Measurements from ENCODE around the gene COX19.
"Not testable (repeated sequence)": the region's sequence is repeated elsewhere in the genome, so short reads cannot be mapped to it uniquely, and the experiment has no call there.

The COX19 gene

DNA sequence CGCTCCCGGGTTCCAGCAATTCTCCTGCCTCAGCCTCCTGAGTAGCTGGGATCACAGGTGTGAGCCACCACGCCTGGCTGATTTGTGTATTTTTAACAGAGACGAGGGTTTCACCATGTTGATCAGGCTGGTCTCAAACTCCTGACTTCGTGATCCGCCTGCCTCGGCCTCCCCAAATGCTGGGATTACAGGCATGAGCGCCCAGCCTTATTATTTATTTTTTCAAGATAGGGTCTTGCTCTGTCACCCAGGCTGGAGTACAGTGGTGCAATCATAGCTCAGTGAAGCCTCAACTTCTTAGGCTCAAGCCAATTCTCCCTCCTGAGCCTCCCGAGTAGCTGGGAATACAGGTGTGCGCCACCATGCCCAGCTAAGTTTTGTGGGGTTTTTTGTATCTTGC lies 15.6 kb downstream of the COX19 start:
- H3K36me3 ChIP-seq (ENCODE audit: control insufficient read depth, insufficient read depth, low read length); H3K27me3 ChIP-seq (ENCODE audit: control insufficient read depth, insufficient read depth, low read length); H3K4me1 ChIP-seq (ENCODE audit: control insufficient read depth, insufficient read depth, low read length); H3K9ac ChIP-seq (ENCODE audit: low read depth, low read length); H3K9me3 ChIP-seq (ENCODE audit: control insufficient read depth, insufficient read depth, low read length); H3K4me3 ChIP-seq (ENCODE audit: low read depth, low read length): not testable (repeated sequence)

GRCh38 chr7:959271-959670 lies 16.1 kb downstream of the COX19 start:
- no peaks in the 10 kb centered on the region for H3K36me3 ChIP-seq (ENCODE audit: control insufficient read depth, insufficient read depth, low read length)
- H3K9me3 ChIP-seq (ENCODE audit: control insufficient read depth, insufficient read depth, low read length) = no peaks in the 10 kb centered on the region
- peaks cover 2% of the 10 kb centered on the region for H3K4me1 ChIP-seq (ENCODE audit: control insufficient read depth, insufficient read depth, low read length)
- H3K9ac ChIP-seq (ENCODE audit: low read depth, low read length) = no peak overlapping the region
- H3K4me3 ChIP-seq (ENCODE audit: low read depth, low read length) = no peak overlapping the region
- H3K27me3 ChIP-seq (ENCODE audit: control insufficient read depth, insufficient read depth, low read length) = peaks cover 3% of the 10 kb centered on the region

GRCh38 chr7:958221-959200 lies 16.8 kb downstream of the COX19 start:
- H3K9ac ChIP-seq (ENCODE audit: low read depth, low read length) = no peak overlapping the region
- peaks cover 3% of the 10 kb centered on the region for H3K27me3 ChIP-seq (ENCODE audit: control insufficient read depth, insufficient read depth, low read length)
- peaks cover under 1% of the 10 kb centered on the region for H3K4me1 ChIP-seq (ENCODE audit: control insufficient read depth, insufficient read depth, low read length)
- no peaks in the 10 kb centered on the region for H3K36me3 ChIP-seq (ENCODE audit: control insufficient read depth, insufficient read depth, low read length)
- H3K9me3 ChIP-seq (ENCODE audit: control insufficient read depth, insufficient read depth, low read length) = no peaks in the 10 kb centered on the region
- no peak overlapping the region for H3K4me3 ChIP-seq (ENCODE audit: low read depth, low read length)

GRCh38 chr7:957418-958220 lies 17.7 kb downstream of the COX19 start:
- Histone ChIP-seq H3K36me3 (ENCODE audit: control insufficient read depth, insufficient read depth, low read length) (no peaks in the 10 kb centered on the region), H3K9ac (ENCODE audit: low read depth, low read length) (no peak overlapping the region), H3K4me1 (ENCODE audit: control insufficient read depth, insufficient read depth, low read length) (no peaks in the 10 kb centered on the region), H3K9me3 (ENCODE audit: control insufficient read depth, insufficient read depth, low read length) (no peaks in the 10 kb centered on the region), H3K27me3 (ENCODE audit: control insufficient read depth, insufficient read depth, low read length) (peaks cover 8% of the 10 kb centered on the region), H3K4me3 (ENCODE audit: low read depth, low read length) (no peak overlapping the region)

GRCh38 chr7:956031-956430 lies 19.3 kb downstream of the COX19 start:
- Histone ChIP-seq H3K9me3 (ENCODE audit: control insufficient read depth, insufficient read depth, low read length) (no peaks in the 10 kb centered on the region), H3K4me3 (ENCODE audit: low read depth, low read length) (no peak overlapping the region), H3K36me3 (ENCODE audit: control insufficient read depth, insufficient read depth, low read length) (no peaks in the 10 kb centered on the region), H3K4me1 (ENCODE audit: control insufficient read depth, insufficient read depth, low read length) (no peaks in the 10 kb centered on the region), H3K9ac (ENCODE audit: low read depth, low read length) (no peak overlapping the region), H3K27me3 (ENCODE audit: control insufficient read depth, insufficient read depth, low read length) (peaks cover 8% of the 10 kb centered on the region)

DNA sequence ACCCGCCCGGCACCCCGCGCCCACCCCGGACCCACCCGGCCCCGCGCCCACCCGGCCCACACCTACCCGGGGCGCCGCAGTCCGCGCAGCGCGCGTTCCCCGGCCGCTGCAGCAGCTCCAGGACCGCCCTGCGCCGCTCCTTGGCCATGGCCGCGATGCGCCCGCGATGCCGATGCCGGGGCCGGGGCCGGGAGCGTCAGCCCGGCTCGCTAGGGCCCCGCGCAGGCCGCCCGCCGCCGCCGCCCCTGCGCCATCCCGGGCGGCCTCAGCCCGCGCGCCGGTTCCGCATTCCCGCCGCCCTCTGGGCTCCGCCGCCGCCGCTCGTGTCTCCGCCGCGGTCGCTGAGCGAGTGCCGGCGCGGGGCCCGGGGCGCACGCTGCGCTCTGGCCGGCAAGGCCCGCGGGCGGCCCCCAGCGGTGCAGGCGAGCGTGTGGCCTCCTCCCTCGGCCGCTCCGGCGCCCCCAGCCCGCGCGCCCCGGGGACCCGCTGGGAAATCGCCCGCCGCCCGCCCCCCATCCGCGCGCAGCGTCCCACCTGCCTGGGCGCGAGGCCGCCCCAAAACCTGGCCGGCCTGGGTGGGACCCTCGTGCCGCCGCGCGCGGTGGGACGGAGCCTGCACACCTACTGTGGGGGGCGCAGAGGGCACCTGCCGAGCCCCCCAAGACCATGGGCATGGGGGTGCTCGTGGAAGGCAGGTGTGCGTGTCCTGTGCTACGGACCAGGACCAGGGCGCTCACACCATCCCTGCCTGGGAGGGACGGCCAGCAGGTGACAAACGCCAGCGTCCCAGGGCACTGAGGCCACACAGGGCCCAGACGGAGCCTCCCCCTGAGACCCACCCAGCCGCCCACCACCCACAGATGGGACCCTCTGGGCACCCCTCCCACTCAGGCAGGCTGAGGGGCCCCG lies 20.8 kb downstream of the COX19 start, which contains the start of gene ADAP1:
ADAP1 (minus strand) TSS at position 351 of the 909 bp plus-strand sequence; CDS start at position 148, 203 bp downstream.
- peaks cover 8% of the 10 kb centered on the region for H3K27me3 ChIP-seq (ENCODE audit: control insufficient read depth, insufficient read depth, low read length)
- H3K9me3 ChIP-seq (ENCODE audit: control insufficient read depth, insufficient read depth, low read length) = no peaks in the 10 kb centered on the region
- no peaks in the 10 kb centered on the region for H3K4me1 ChIP-seq (ENCODE audit: control insufficient read depth, insufficient read depth, low read length)
- H3K36me3 ChIP-seq (ENCODE audit: control insufficient read depth, insufficient read depth, low read length) = no peaks in the 10 kb centered on the region
- H3K4me3 ChIP-seq (ENCODE audit: low read depth, low read length) = peak within 1 kb of the TSS; percentile 37
- H3K9ac ChIP-seq (ENCODE audit: low read depth, low read length) = no peak within 1 kb of the TSS

DNA sequence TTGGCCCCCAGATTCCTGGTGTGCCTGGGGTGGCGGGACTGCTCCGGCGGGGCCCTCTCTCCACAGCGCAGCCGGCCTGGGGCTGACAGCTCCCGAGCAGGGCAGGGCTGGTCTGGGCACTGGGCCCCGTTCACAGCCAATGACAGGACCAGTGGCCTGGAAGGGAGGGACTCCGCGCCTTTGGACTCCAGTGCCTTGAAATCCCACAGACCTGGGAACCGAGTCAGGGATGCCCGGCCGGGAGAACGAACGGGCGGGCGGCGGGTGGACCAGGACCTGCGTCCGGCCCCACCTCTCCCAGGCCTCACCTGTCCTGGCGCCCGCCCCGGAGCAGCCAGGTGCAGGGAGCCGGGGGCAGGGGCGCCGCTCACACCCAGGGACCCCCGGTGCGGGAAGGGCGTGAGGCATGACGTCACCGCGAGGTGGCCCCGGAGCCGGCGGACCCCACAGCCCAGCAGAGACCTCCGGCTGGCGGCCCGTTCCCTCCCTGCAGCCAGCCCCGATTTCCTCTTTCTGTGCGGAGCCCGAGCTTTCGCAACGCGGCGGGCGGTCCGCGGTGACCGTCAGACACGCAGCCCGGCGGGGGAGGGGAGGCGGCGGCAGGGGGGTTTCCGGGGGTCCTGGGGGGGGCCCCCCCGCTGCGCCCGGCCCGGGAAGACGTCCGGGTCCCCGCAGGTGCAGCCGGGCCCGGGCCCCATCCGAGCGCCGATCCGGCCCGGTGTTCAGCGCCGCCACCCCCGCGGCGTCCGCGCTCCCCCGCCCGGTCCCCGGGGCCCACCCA lies 21.6 kb downstream of the COX19 start:
- Histone ChIP-seq H3K9ac (ENCODE audit: low read depth, low read length) (no peak overlapping the region), H3K4me3 (ENCODE audit: low read depth, low read length) (peak overlapping the region; percentile 37), H3K9me3 (ENCODE audit: control insufficient read depth, insufficient read depth, low read length) (no peaks in the 10 kb centered on the region), H3K36me3 (ENCODE audit: control insufficient read depth, insufficient read depth, low read length) (no peaks in the 10 kb centered on the region), H3K27me3 (ENCODE audit: control insufficient read depth, insufficient read depth, low read length) (peaks cover 8% of the 10 kb centered on the region), H3K4me1 (ENCODE audit: control insufficient read depth, insufficient read depth, low read length) (no peaks in the 10 kb centered on the region)

- no peaks in the 10 kb centered on the region for H3K4me1 ChIP-seq (ENCODE audit: control insufficient read depth, insufficient read depth, low read length)
- H3K9me3 ChIP-seq (ENCODE audit: control insufficient read depth, insufficient read depth, low read length) = no peaks in the 10 kb centered on the region
- H3K4me3 ChIP-seq (ENCODE audit: low read depth, low read length) = peak overlapping the region; percentile 37
- peaks cover 8% of the 10 kb centered on the region for H3K27me3 ChIP-seq (ENCODE audit: control insufficient read depth, insufficient read depth, low read length)
- H3K36me3 ChIP-seq (ENCODE audit: control insufficient read depth, insufficient read depth, low read length) = no peaks in the 10 kb centered on the region
- H3K9ac ChIP-seq (ENCODE audit: low read depth, low read length) = no peak overlapping the region
Observed at GRCh38 chr7:952548-953441, 22.6 kb downstream of the COX19 start.

DNA sequence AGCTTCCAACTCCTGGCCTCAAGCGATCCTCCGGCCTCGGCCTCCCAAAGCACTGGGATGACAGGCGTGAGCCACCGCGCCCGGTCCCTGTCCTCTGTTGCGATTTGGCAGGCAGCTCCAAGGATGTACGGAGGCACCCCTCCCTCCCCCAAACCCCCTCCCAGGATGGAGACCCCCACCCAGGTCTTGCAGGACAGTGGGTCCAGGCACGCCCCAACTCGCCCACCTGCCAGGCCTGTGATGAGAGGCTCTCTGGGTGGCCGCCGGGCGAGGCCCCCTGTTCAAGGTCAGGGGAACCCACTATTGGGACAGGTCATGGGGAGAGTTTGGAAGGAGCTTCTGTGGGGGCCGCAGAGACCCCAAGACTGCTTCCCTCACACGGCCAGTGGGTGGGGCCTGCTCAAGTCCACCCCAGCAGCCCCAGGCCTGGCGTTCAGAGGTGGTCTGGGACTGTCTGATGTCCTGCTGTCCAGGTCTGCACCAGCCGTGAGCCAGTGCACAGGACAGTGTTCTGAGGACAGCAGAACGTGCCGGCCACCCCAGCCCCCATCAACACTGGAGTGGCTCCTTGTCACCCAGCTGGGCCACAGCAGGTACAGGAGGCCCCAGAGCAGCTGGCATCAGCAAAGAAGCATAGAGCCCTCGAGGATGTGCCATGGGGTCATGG lies 23.3 kb downstream of the COX19 start:
- no peaks in the 10 kb centered on the region for H3K9me3 ChIP-seq (ENCODE audit: control insufficient read depth, insufficient read depth, low read length)
- peaks cover 8% of the 10 kb centered on the region for H3K27me3 ChIP-seq (ENCODE audit: control insufficient read depth, insufficient read depth, low read length)
- H3K4me1 ChIP-seq (ENCODE audit: control insufficient read depth, insufficient read depth, low read length) = no peaks in the 10 kb centered on the region
- H3K9ac ChIP-seq (ENCODE audit: low read depth, low read length) = no peak overlapping the region
- H3K36me3 ChIP-seq (ENCODE audit: control insufficient read depth, insufficient read depth, low read length) = no peaks in the 10 kb centered on the region
- no peak overlapping the region for H3K4me3 ChIP-seq (ENCODE audit: low read depth, low read length)
